B cell (primary cell): ENCODE data around the gene C7orf33. TPM values are rescaled to one million over a fixed set of nuclear protein-coding genes. Genes with fewer than 3 reads are reported as not detected.

Experiments used
- ATAC-seq: fragments of 200-7000 bp; cut with Tn5 transposase; one replicate; pipeline ENCODE4 v1.10.0; 2021; ENCODE audit warnings: low read depth, mild to moderate bottlenecking, moderate number of reproducible peaks, moderate library complexity
- CTCF ChIA-PET: fragments of 350-600 bp; sonication (Branson Sonifier 250); formaldehyde crosslinking; loops from one replicate; lab custom pipeline; 2021; ENCODE audit warnings: antibody characterized with exemption, inconsistent platforms; lab: Charles Lee
- POLR2A ChIA-PET: fragments of 350-600 bp; sonication (Branson Sonifier 250); formaldehyde crosslinking; loops from one replicate; lab custom pipeline; 2021; ENCODE audit warnings: antibody characterized with exemption; lab: Charles Lee
- DNase-seq: peaks from one replicate; pipeline ENCODE4 v3.0.0; 2013
- H2AFZ ChIP-seq: 2 replicates; pipeline ENCODE4 v1.6.1; 2012; ENCODE audit warnings: mild to moderate bottlenecking, low read depth, low read length; ENCODE audit not compliant: insufficient read depth, poor library complexity, severe bottlenecking
- H3K27ac ChIP-seq, 2 donors: 1 replicate in 1 of 2; 2 replicates in 1 of 2; pipeline ENCODE4 v1.5.1; 2012 to 2013; ENCODE audit warnings: low read length in 2 of 2, mild to moderate bottlenecking in 2 of 2, moderate library complexity in 1 of 2
- H3K27me3 ChIP-seq, 4 experiments: fragments of 200-600 bp in 1 of 4; sonication (generic) in 1 of 4; replicated peaks in 1 of 4; 1 replicate in 2 of 4; 2 replicates in 2 of 4; pipeline versions ENCODE4 v1.6.1 to v1.7.0; 2013 to 2016; ENCODE audit warnings: low read length in 3 of 4, mild to moderate bottlenecking in 2 of 4, mixed read lengths in 1 of 4, moderate library complexity in 1 of 4; ENCODE audit not compliant: insufficient read depth in 4 of 4, control insufficient read depth in 3 of 4; ENCODE audit errors: control extremely low read depth in 1 of 4
- H3K36me3 ChIP-seq, 2 experiments: replicated peaks in 1 of 2; 1 replicate in 1 of 2; 2 replicates in 1 of 2; pipeline versions ENCODE4 v1.6.1 to v1.7.1; 2013; ENCODE audit warnings: low read length in 1 of 2; ENCODE audit not compliant: insufficient read depth in 2 of 2, control insufficient read depth in 1 of 2; ENCODE audit errors: control extremely low read depth in 1 of 2, extremely low read depth in 1 of 2
- H3K4me1 ChIP-seq, 2 donors: fragments of 200-600 bp in 1 of 2; sonication (generic) in 1 of 2; 1 replicate in 1 of 2; 2 replicates in 1 of 2; pipeline versions ENCODE4 v1.5.1 to v1.6.1; 2013 to 2017; ENCODE audit warnings: low read length in 2 of 2; ENCODE audit not compliant: control insufficient read depth in 2 of 2, insufficient read depth in 2 of 2
- H3K4me2 ChIP-seq: replicated peaks from 2 replicates; pipeline ENCODE3; 2012; ENCODE audit warnings: mild to moderate bottlenecking, low read depth, low read length; ENCODE audit not compliant: poor library complexity, severe bottlenecking
- H3K4me3 ChIP-seq, 5 experiments: fragments of 200-600 bp in 1 of 5; sonication (generic) in 1 of 5; 1 replicate in 3 of 5; 2 replicates in 2 of 5; pipeline versions ENCODE4 v1.5.1 to v1.7.0; 2011 to 2016; ENCODE audit warnings: low read length in 4 of 5, mild to moderate bottlenecking in 4 of 5, low read depth in 2 of 5, control low read depth in 1 of 5, moderate library complexity in 1 of 5; ENCODE audit not compliant: insufficient read depth in 1 of 5; ENCODE audit errors: control extremely low read depth in 1 of 5, extremely low read depth in 1 of 5
- H3K79me2 ChIP-seq: fragments of 200-600 bp; sonication (generic); one replicate; pipeline ENCODE4 v1.6.0; 2016; ENCODE audit warnings: low read length; ENCODE audit not compliant: control insufficient read depth, insufficient read depth
- H3K9ac ChIP-seq: fragments of 200-600 bp; sonication (generic); 2 replicates; pipeline ENCODE4 v1.6.1; 2017; ENCODE audit warnings: mild to moderate bottlenecking, low read length, moderate library complexity
- H3K9me3 ChIP-seq, 3 donors: one replicate each; pipeline versions ENCODE4 v1.6.1 to v1.7.1; 2013; ENCODE audit warnings: low read length in 2 of 3; ENCODE audit not compliant: control insufficient read depth in 2 of 3, insufficient read depth in 1 of 3; ENCODE audit errors: control extremely low read depth in 1 of 3
- H4K20me1 ChIP-seq: 2 replicates; pipeline ENCODE4 v1.6.0; 2012; ENCODE audit warnings: mild to moderate bottlenecking, low read length; ENCODE audit not compliant: insufficient read depth, control insufficient read depth, poor library complexity, severe bottlenecking
- H3K27ac Mint-ChIP-seq: one replicate; pipeline ENCODE4 v1.8.0; 2021; ENCODE audit warnings: mixed read lengths
- H3K27me3 Mint-ChIP-seq: one replicate; pipeline ENCODE4 v1.8.0; 2021; ENCODE audit warnings: mixed read lengths
- H3K4me1 Mint-ChIP-seq: one replicate; pipeline ENCODE4 v1.8.0; 2021; ENCODE audit warnings: mixed read lengths
- H3K4me3 Mint-ChIP-seq: one replicate; pipeline ENCODE4 v1.8.0; 2021; ENCODE audit warnings: mixed read lengths
- H3K9me3 Mint-ChIP-seq: one replicate; pipeline ENCODE4 v1.8.0; 2022; ENCODE audit warnings: mixed read lengths; ENCODE audit not compliant: insufficient read depth
- CTCF ChIP-seq: fragments of 200-600 bp; IDR thresholded peaks from one replicate; pipeline ENCODE4 v1.8.0; 2022; ENCODE audit warnings: antibody characterized with exemption, mild to moderate bottlenecking
- EZH2 ChIP-seq: IDR thresholded peaks from 2 replicates; pipeline ENCODE4 v1.6.1; 2012; ENCODE audit warnings: borderline replicate concordance, low read depth, mild to moderate bottlenecking, moderate library complexity, low read length; ENCODE audit not compliant: insufficient read depth, poor library complexity, severe bottlenecking
- WGBS: methylation state at CpG from one replicate; pipeline ENCODE4 v1.1.5; 2013; ENCODE audit warnings: missing lambda C conversion rate; ENCODE audit not compliant: insufficient coverage; 5-methylcytosine and 5-hydroxymethylcytosine counted together
- intact Hi-C: fragments of 100-400 bp; cut with micrococcal nuclease; formaldehyde crosslinking; loops from one replicate; pipeline ENCODE4 v1.10.0; 2022
- polyA plus RNA-seq: library from polyadenylated mRNA; depleted of rRNA; stranded (reverse); fragments of >200 nt; gene quantifications from 2 replicates; pipeline ENCODE4 v1.2.3, GENCODE V29; 2012
- total RNA-seq, 2 donors: library from RNA; stranded (reverse); fragments of 120-200 nt in 1 of 2; gene quantifications; 1 replicate in 1 of 2; 2 replicates in 1 of 2; pipeline versions ENCODE4 v1.2.3 to v1.2.4, GENCODE V29; 2013 to 2022

The C7orf33 gene
- total and polyA plus RNA-seq, 2 donors (not counting 1 experiment from before 2014, with no cell fraction given), result not detected

GRCh38 chr7:148598351-148598750, 7.8 kb downstream of the C7orf33 start:
- Histone ChIP-seq H2AFZ (no peak overlapping the region), H3K79me2 (no peaks in the 10 kb centered on the region), H3K9ac (no peak overlapping the region), H3K36me3 (no peaks in the 10 kb centered on the region), H3K9me3 (peaks cover 0 to 6% (median 0%) of the 10 kb centered on the region in 3 donors), H3K4me1 (no peaks in the 10 kb centered on the region), H3K4me2 (no peak overlapping the region), H3K27me3 (peaks cover 0 to 3% (median 0%) of the 10 kb centered on the region in 4 experiments), H3K27ac (no peak overlapping the region), H3K4me3 (no peak overlapping the region), H4K20me1 (no peaks in the 10 kb centered on the region)
- TF ChIP-seq CTCF, result no peak
- no peak for TF ChIP-seq EZH2
- Mint-ChIP-seq H3K4me1 (no peaks in the 10 kb centered on the region), H3K9me3 (peaks cover 4% of the 10 kb centered on the region), H3K27me3 (peaks cover 16% of the 10 kb centered on the region), H3K4me3 (no peak overlapping the region), H3K27ac (no peak overlapping the region)
- 100% methylated on average over 1 of the region's 3 CpGs for WGBS
- ChIA-PET CTCF (no interaction called here), POLR2A (no interaction called here)
- intact Hi-C loops, result no loop called here
- ATAC-seq, result no peak
- DNase-seq, result no peak

GRCh38 chr7:148605350-148605749, 14.8 kb downstream of the C7orf33 start:
- H4K20me1 ChIP-seq, result no peaks in the 10 kb centered on the region
- H3K79me2 ChIP-seq, result no peaks in the 10 kb centered on the region
- H3K4me2 ChIP-seq, result no peak overlapping the region
- H3K27me3 ChIP-seq, result peaks cover 0 to 5% (median 0%) of the 10 kb centered on the region in 4 experiments
- H3K27ac ChIP-seq, result no peak overlapping the region
- Mint-ChIP-seq H3K4me3 (no peak overlapping the region), H3K4me1 (no peaks in the 10 kb centered on the region), H3K9me3 (peaks cover 3% of the 10 kb centered on the region), H3K27ac (no peak overlapping the region), H3K27me3 (peaks cover 24% of the 10 kb centered on the region)
- 49% methylated on average over 2 of the region's 2 CpGs for WGBS
- intact Hi-C loops, result no loop called here
- no peaks in the 10 kb centered on the region for H3K4me1 ChIP-seq
- POLR2A ChIA-PET, result no interaction called here
- H3K9me3 ChIP-seq, result peaks cover 0 to 7% (median 2%) of the 10 kb centered on the region in 3 donors
- no peak overlapping the region for H3K9ac ChIP-seq
- no peak for TF ChIP-seq CTCF
- TF ChIP-seq EZH2, result no peak
- DNase-seq (no peak), ATAC-seq (no peak)
- no peak overlapping the region for H3K4me3 ChIP-seq
- H2AFZ ChIP-seq, result no peak overlapping the region
- H3K36me3 ChIP-seq, result no peaks in the 10 kb centered on the region
- CTCF ChIA-PET, result interaction anchor here (1.0 kb wide), 1 partner anchor 93 kb away, joined by 3 read pairs; the partner anchor contains the start of gene CUL1
